Muscle layer of colon (tissue), 2 donors: Measurements from ENCODE around the gene ZNF541.

Experiments used
- H3K27ac ChIP-seq: one replicate; pipeline ENCODE4 v1.7.0; 2013; ENCODE audit warnings: low read depth, mild to moderate bottlenecking, low read length, moderate library complexity
- H3K27me3 ChIP-seq, 2 donors: one replicate each; pipeline ENCODE4 v1.7.0; 2013; ENCODE audit warnings: low read length in 2 of 2, mild to moderate bottlenecking in 2 of 2; ENCODE audit not compliant: insufficient read depth in 2 of 2, control insufficient read depth in 1 of 2
- H3K36me3 ChIP-seq: one replicate; pipeline ENCODE4 v1.7.0; 2013; ENCODE audit warnings: mild to moderate bottlenecking, low read length; ENCODE audit not compliant: insufficient read depth
- H3K4me1 ChIP-seq: one replicate; pipeline ENCODE4 v1.7.0; 2013; ENCODE audit warnings: mild to moderate bottlenecking, low read length; ENCODE audit not compliant: insufficient read depth
- H3K4me3 ChIP-seq, 2 donors: one replicate each; pipeline ENCODE4 v1.7.0; 2013; ENCODE audit warnings: low read length in 2 of 2, low read depth in 1 of 2, mild to moderate bottlenecking in 1 of 2, moderate library complexity in 1 of 2
- H3K9ac ChIP-seq: one replicate; pipeline ENCODE4 v1.7.0; 2013; ENCODE audit warnings: low read length
- H3K9me3 ChIP-seq: one replicate; pipeline ENCODE4 v1.7.0; 2013; ENCODE audit warnings: mild to moderate bottlenecking, low read length
- donor health status: abdominal sarcoma.
- donor health status: Adenocarcinoma of cecum.

Gene ZNF541

GRCh38 chr19:47573071-47574026 lies at the start of gene ZNF541:
Gene ZNF541, minus strand, starts transcription at chr19:47573148. Its CDS starts 17,292 bp downstream, at chr19:47555856.
- H3K4me3 ChIP-seq = peak within 1 kb of the TSS in 1 of 2 donors; percentile 47

GRCh38 chr19:47619763-47620162 lies 46.8 kb upstream of the ZNF541 start:
- peaks cover 11% of the 10 kb centered on the region for H3K36me3 ChIP-seq
- H3K27me3 ChIP-seq = no peaks in the 10 kb centered on the region
- no peaks in the 10 kb centered on the region for H3K9me3 ChIP-seq
- no peak overlapping the region for H3K9ac ChIP-seq
- H3K4me1 ChIP-seq = peaks cover 30% of the 10 kb centered on the region
- no peak overlapping the region for H3K27ac ChIP-seq
- no peak overlapping the region for H3K4me3 ChIP-seq

More at GRCh38 chr19:47573071-47574026, at the start of gene ZNF541:
- H3K27me3 ChIP-seq = no peaks in the 10 kb centered on the region
- no peak within 1 kb of the TSS for H3K9ac ChIP-seq
- H3K9me3 ChIP-seq = no peaks in the 10 kb centered on the region
- no peaks in the 10 kb centered on the region for H3K36me3 ChIP-seq
- H3K27ac ChIP-seq = no peak within 1 kb of the TSS
- H3K4me1 ChIP-seq = no peaks in the 10 kb centered on the region

GRCh38 chr19:47618771-47619170 lies 45.8 kb upstream of the ZNF541 start:
- H3K4me1 ChIP-seq = peaks cover 31% of the 10 kb centered on the region
- H3K36me3 ChIP-seq = peaks cover 11% of the 10 kb centered on the region
- peak overlapping the region; percentile 30 for H3K27ac ChIP-seq
- no peaks in the 10 kb centered on the region for H3K27me3 ChIP-seq
- H3K9ac ChIP-seq = no peak overlapping the region
- H3K9me3 ChIP-seq = no peaks in the 10 kb centered on the region
- no peak overlapping the region for H3K4me3 ChIP-seq

- no peak overlapping the region for H3K27ac ChIP-seq
- H3K36me3 ChIP-seq = peaks cover 6% of the 10 kb centered on the region
- H3K9ac ChIP-seq = no peak overlapping the region
- no peaks in the 10 kb centered on the region for H3K9me3 ChIP-seq
- H3K27me3 ChIP-seq = no peaks in the 10 kb centered on the region
- H3K4me3 ChIP-seq = no peak overlapping the region
- peaks cover 49% of the 10 kb centered on the region for H3K4me1 ChIP-seq
Observed at GRCh38 chr19:47615714-47616113, 42.8 kb upstream of the ZNF541 start.

GRCh38 chr19:47615230-47615629 lies 42.3 kb upstream of the ZNF541 start:
- Histone ChIP-seq H3K9me3 (no peaks in the 10 kb centered on the region), H3K9ac (no peak overlapping the region), H3K27ac (no peak overlapping the region), H3K27me3 (no peaks in the 10 kb centered on the region), H3K4me3 (no peak overlapping the region), H3K4me1 (peaks cover 49% of the 10 kb centered on the region), H3K36me3 (peaks cover 6% of the 10 kb centered on the region)

- H3K4me3 ChIP-seq = no peak overlapping the region
- H3K9me3 ChIP-seq = no peaks in the 10 kb centered on the region
- no peak overlapping the region for H3K9ac ChIP-seq
- H3K4me1 ChIP-seq = peaks cover 42% of the 10 kb centered on the region
- no peak overlapping the region for H3K27ac ChIP-seq
- no peaks in the 10 kb centered on the region for H3K27me3 ChIP-seq
- peaks cover 6% of the 10 kb centered on the region for H3K36me3 ChIP-seq
Observed at GRCh38 chr19:47614559-47614958, 41.6 kb upstream of the ZNF541 start.

GRCh38 chr19:47614021-47614295 lies 41.0 kb upstream of the ZNF541 start:
- H3K27ac ChIP-seq = peak overlapping the region; percentile 41
- peaks cover 41% of the 10 kb centered on the region for H3K4me1 ChIP-seq
- no peaks in the 10 kb centered on the region for H3K27me3 ChIP-seq
- H3K9me3 ChIP-seq = no peaks in the 10 kb centered on the region
- peaks cover 6% of the 10 kb centered on the region for H3K36me3 ChIP-seq
- H3K4me3 ChIP-seq = no peak overlapping the region
- no peak overlapping the region for H3K9ac ChIP-seq

GRCh38 chr19:47613165-47614020 lies 40.4 kb upstream of the ZNF541 start:
- peak overlapping the region; percentile 25 for H3K9ac ChIP-seq
- peaks cover 6% of the 10 kb centered on the region for H3K36me3 ChIP-seq
- H3K9me3 ChIP-seq = no peaks in the 10 kb centered on the region
- peaks cover 36% of the 10 kb centered on the region for H3K4me1 ChIP-seq
- H3K27me3 ChIP-seq = no peaks in the 10 kb centered on the region
- no peak overlapping the region for H3K4me3 ChIP-seq
- H3K27ac ChIP-seq = peak overlapping the region; percentile 48

- Histone ChIP-seq H3K9ac (peak overlapping the region; percentile 80), H3K27me3 (no peaks in the 10 kb centered on the region), H3K4me3 (peak overlapping the region; percentile 60 to 85), H3K9me3 (no peaks in the 10 kb centered on the region), H3K27ac (peak overlapping the region; percentile 98), H3K4me1 (peaks cover 30% of the 10 kb centered on the region), H3K36me3 (peaks cover 6% of the 10 kb centered on the region)
Observed at GRCh38 chr19:47610902-47611301, 38.0 kb upstream of the ZNF541 start.

GRCh38 chr19:47609906-47610894 lies 37.3 kb upstream of the ZNF541 start:
- Histone ChIP-seq H3K36me3 (peaks cover 2% of the 10 kb centered on the region), H3K9ac (peak overlapping the region; percentile 80), H3K4me1 (peaks cover 30% of the 10 kb centered on the region), H3K4me3 (peak overlapping the region; percentile 60 to 85), H3K9me3 (no peaks in the 10 kb centered on the region), H3K27ac (peak overlapping the region; percentile 98), H3K27me3 (no peaks in the 10 kb centered on the region)
